ENCODE results near the gene PEMT.

The PEMT gene

DNA sequence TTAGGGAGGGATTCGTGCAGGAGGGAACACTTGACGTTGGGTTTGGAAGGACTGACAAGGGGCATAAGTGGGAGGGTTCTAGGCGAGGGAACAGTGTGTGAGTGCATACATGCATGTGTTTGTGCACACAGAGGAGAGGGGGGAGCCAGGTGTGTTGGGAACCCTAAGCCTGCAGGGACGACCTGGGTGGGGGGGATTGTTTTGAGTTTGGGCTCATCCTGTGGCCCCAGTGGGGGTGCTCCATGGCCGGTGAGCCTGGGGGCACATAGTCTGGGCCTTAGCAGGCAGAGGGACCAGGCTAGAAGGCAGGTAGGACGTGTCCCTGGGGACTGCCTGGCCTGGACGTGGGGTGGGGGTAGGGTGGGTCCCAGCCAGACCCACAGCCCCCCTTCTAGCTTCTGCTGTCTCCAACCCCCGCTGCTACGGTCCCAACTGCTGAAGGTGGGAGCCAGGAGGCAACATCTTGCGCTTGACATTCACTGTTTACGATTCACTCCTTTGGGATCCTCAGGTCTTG, 83.4 kb downstream of the PEMT start:
- no peaks in the 10 kb centered on the region for H3K36me3 ChIP-seq (ENCODE audit: insufficient read depth, low read length)
- TF ChIP-seq CTCF (IDR thresholded peaks at IDR 0.05; ENCODE audit: low read length) (no peak), EZH2 (IDR thresholded peaks at IDR 0.05; ENCODE audit: borderline replicate concordance, low read length) (no peak)
- no peaks in the 10 kb centered on the region for H3K4me1 ChIP-seq (ENCODE audit: insufficient read depth, low read length, severe bottlenecking)
- H3K4me2 ChIP-seq (ENCODE audit: low read length) = no peak overlapping the region
- H2AFZ ChIP-seq (ENCODE audit: low read length) = no peak overlapping the region
- H3F3A ChIP-seq (ENCODE audit: insufficient read depth, low read length) = no peaks in the 10 kb centered on the region
- H3K27me3 ChIP-seq (ENCODE audit: insufficient read depth, low read length) = no peaks in the 10 kb centered on the region
- no peaks in the 10 kb centered on the region for H4K20me1 ChIP-seq (ENCODE audit: insufficient read depth, low read length)
- no peaks in the 10 kb centered on the region for H3K9me2 ChIP-seq (ENCODE audit: low read depth, low read length)
- H3K4me3 ChIP-seq (ENCODE audit: low read depth, low read length, poor library complexity, severe bottlenecking) = no peak overlapping the region
- no peaks in the 10 kb centered on the region for H3K9me3 ChIP-seq (ENCODE audit: low read length)
- H3K27ac ChIP-seq (ENCODE audit: low read depth, low read length, poor library complexity, severe bottlenecking) = no peak overlapping the region
- no peaks in the 10 kb centered on the region for H3K79me2 ChIP-seq (ENCODE audit: insufficient read depth, low read length)
- no peak overlapping the region for H3K9ac ChIP-seq (ENCODE audit: low read length)

- Histone ChIP-seq H3K9ac (ENCODE audit: low read length) (no peak overlapping the region), H3K4me1 (ENCODE audit: insufficient read depth, low read length, severe bottlenecking) (no peaks in the 10 kb centered on the region), H3F3A (ENCODE audit: insufficient read depth, low read length) (no peaks in the 10 kb centered on the region), H3K9me3 (ENCODE audit: low read length) (no peaks in the 10 kb centered on the region), H3K27me3 (ENCODE audit: insufficient read depth, low read length) (no peaks in the 10 kb centered on the region), H3K79me2 (ENCODE audit: insufficient read depth, low read length) (no peaks in the 10 kb centered on the region), H2AFZ (ENCODE audit: low read length) (no peak overlapping the region), H3K36me3 (ENCODE audit: insufficient read depth, low read length) (no peaks in the 10 kb centered on the region), H3K27ac (ENCODE audit: low read depth, low read length, poor library complexity, severe bottlenecking) (no peak overlapping the region), H3K4me2 (ENCODE audit: low read length) (no peak overlapping the region), H4K20me1 (ENCODE audit: insufficient read depth, low read length) (no peaks in the 10 kb centered on the region), H3K4me3 (ENCODE audit: low read depth, low read length, poor library complexity, severe bottlenecking) (no peak overlapping the region), H3K9me2 (ENCODE audit: low read depth, low read length) (no peaks in the 10 kb centered on the region)
- TF ChIP-seq CTCF (IDR thresholded peaks at IDR 0.05; ENCODE audit: low read length) = no peak
- no peak for TF ChIP-seq EZH2 (IDR thresholded peaks at IDR 0.05; ENCODE audit: borderline replicate concordance, low read length)
Observed at GRCh38 chr17:17507465-17508011, 84.0 kb downstream of the PEMT start.

DNA sequence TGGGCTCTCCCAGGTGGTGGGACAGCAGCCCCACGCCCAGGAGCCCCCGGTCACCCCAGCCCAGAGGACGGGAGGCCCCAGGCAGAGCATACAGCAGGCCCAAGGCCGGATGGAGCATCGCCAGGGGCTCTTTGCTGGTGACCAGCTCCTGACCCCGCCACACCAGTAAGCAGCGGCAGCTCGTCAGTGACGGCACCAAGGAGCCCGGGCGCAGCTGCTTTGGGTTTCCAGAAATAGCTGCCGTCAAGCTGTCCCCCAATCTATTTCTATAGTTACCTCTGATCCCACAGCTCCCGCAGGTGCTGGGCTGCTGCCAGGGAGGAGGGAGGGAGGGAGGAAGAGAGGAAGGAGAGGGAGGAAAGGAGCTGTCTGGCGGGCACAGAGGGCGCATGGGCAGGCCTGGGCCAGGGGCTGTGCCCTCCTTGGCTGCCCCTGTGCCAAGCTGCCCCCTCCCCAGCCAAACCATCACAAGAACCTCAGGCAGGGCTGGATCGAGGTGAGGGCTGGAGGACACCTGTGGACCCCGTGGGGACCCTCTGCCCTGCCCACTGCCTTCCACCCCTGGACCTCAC, 84.5 kb downstream of the PEMT start:
- no peaks in the 10 kb centered on the region for H3F3A ChIP-seq (ENCODE audit: insufficient read depth, low read length)
- no peaks in the 10 kb centered on the region for H4K20me1 ChIP-seq (ENCODE audit: insufficient read depth, low read length)
- H2AFZ ChIP-seq (ENCODE audit: low read length) = no peak overlapping the region
- H3K9me2 ChIP-seq (ENCODE audit: low read depth, low read length) = no peaks in the 10 kb centered on the region
- no peak for TF ChIP-seq CTCF (IDR thresholded peaks at IDR 0.05; ENCODE audit: low read length)
- TF ChIP-seq EZH2 (IDR thresholded peaks at IDR 0.05; ENCODE audit: borderline replicate concordance, low read length) = no peak
- H3K79me2 ChIP-seq (ENCODE audit: insufficient read depth, low read length) = no peaks in the 10 kb centered on the region
- no peak overlapping the region for H3K27ac ChIP-seq (ENCODE audit: low read depth, low read length, poor library complexity, severe bottlenecking)
- H3K4me1 ChIP-seq (ENCODE audit: insufficient read depth, low read length, severe bottlenecking) = no peaks in the 10 kb centered on the region
- no peak overlapping the region for H3K4me2 ChIP-seq (ENCODE audit: low read length)
- no peaks in the 10 kb centered on the region for H3K27me3 ChIP-seq (ENCODE audit: insufficient read depth, low read length)
- no peaks in the 10 kb centered on the region for H3K9me3 ChIP-seq (ENCODE audit: low read length)
- no peak overlapping the region for H3K9ac ChIP-seq (ENCODE audit: low read length)
- H3K36me3 ChIP-seq (ENCODE audit: insufficient read depth, low read length) = no peaks in the 10 kb centered on the region
- no peak overlapping the region for H3K4me3 ChIP-seq (ENCODE audit: low read depth, low read length, poor library complexity, severe bottlenecking)
